Left ventricle myocardium inferior (tissue), 1 donor: Measurements from ENCODE around the gene LUC7L3. TPM values are rescaled to one million over a fixed set of nuclear protein-coding genes. Genes with fewer than 3 reads are reported as not detected.

ENCODE experiments used
- DNase-seq: peaks from one replicate; pipeline ENCODE4 v3.0.0-alpha.2; 2020
- H3K27ac ChIP-seq: fragments of 200-600 bp; replicated peaks from 2 replicates; pipeline ENCODE4 v1.8.0; 2021
- H3K27me3 ChIP-seq: fragments of 200-600 bp; 2 replicates; pipeline ENCODE4 v1.8.0; 2021; ENCODE audit warnings: low read depth
- H3K36me3 ChIP-seq: fragments of 200-600 bp; 2 replicates; pipeline ENCODE4 v1.8.0; 2021
- H3K4me1 ChIP-seq: fragments of 200-600 bp; 2 replicates; pipeline ENCODE4 v1.8.0; 2021
- H3K4me3 ChIP-seq: fragments of 200-600 bp; 2 replicates; pipeline ENCODE4 v1.8.0; 2021; ENCODE audit warnings: mild to moderate bottlenecking, moderate library complexity
- H3K9me3 ChIP-seq: fragments of 200-600 bp; replicated peaks from 2 replicates; pipeline ENCODE4 v1.8.0; 2021
- CTCF ChIP-seq: fragments of 200-600 bp; IDR thresholded peaks from 2 replicates; pipeline ENCODE4 v1.8.0; 2021; ENCODE audit warnings: antibody characterized with exemption, mild to moderate bottlenecking, borderline replicate concordance
- intact Hi-C: fragments of 100-400 bp; cut with micrococcal nuclease; formaldehyde crosslinking; loops from one replicate; pipeline ENCODE4 v1.11.0; 2022
- total RNA-seq: library from RNA; stranded (reverse); fragmentation: NEBNext Ultra II Directional; extraction: Animal tissue kit (Norgen Biotek cat#: 25700); gene quantifications from one replicate; pipeline ENCODE4 v1.2.1, GENCODE V29; 2021
- donor health status: DM: no; HTN: yes; CAD: no; lungs with severe emphysema.

LUC7L3 gene
- total RNA-seq, 1 donor from 2014 or later: 64.4 TPM

- no peaks in the 10 kb centered on the region for H3K27me3 ChIP-seq
- H3K4me1 ChIP-seq: peaks cover 8% of the 10 kb centered on the region
- DNase-seq: no peak
- intact Hi-C loops: no loop called here
- no peak overlapping the region for H3K4me3 ChIP-seq
- H3K9me3 ChIP-seq: no peaks in the 10 kb centered on the region
- no peak overlapping the region for H3K27ac ChIP-seq
- H3K36me3 ChIP-seq: peaks cover 100% of the 10 kb centered on the region
- no peak for TF ChIP-seq CTCF
Observed at GRCh38 chr17:50745631-50746030, 26.2 kb downstream of the LUC7L3 start.

GRCh38 chr17:50749245-50749644 is 29.8 kb downstream of the LUC7L3 start:
- peaks cover 100% of the 10 kb centered on the region for H3K36me3 ChIP-seq
- no peak for TF ChIP-seq CTCF
- intact Hi-C loops: no loop called here

GRCh38 chr17:50754521-50754920 is 35.1 kb downstream of the LUC7L3 start:
- Histone ChIP-seq H3K4me3 (no peak overlapping the region), H3K27ac (no peak overlapping the region), H3K36me3 (peaks cover 60% of the 10 kb centered on the region), H3K4me1 (peaks cover 6% of the 10 kb centered on the region), H3K27me3 (no peaks in the 10 kb centered on the region), H3K9me3 (no peaks in the 10 kb centered on the region)
- no peak for TF ChIP-seq CTCF
- intact Hi-C loops: no loop called here
- no peak for DNase-seq

More at GRCh38 chr17:50749245-50749644, 29.8 kb downstream of the LUC7L3 start:
- H3K4me1 ChIP-seq: peaks cover 8% of the 10 kb centered on the region
- H3K27ac ChIP-seq: no peak overlapping the region
- DNase-seq: no peak
- no peaks in the 10 kb centered on the region for H3K27me3 ChIP-seq
- no peak overlapping the region for H3K4me3 ChIP-seq
- no peaks in the 10 kb centered on the region for H3K9me3 ChIP-seq

- no peak overlapping the region for H3K4me3 ChIP-seq
- intact Hi-C loops: no loop called here
- H3K27ac ChIP-seq: no peak overlapping the region
- no peak for TF ChIP-seq CTCF
- peaks cover 10% of the 10 kb centered on the region for H3K4me1 ChIP-seq
- H3K36me3 ChIP-seq: peaks cover 20% of the 10 kb centered on the region
- H3K9me3 ChIP-seq: no peaks in the 10 kb centered on the region
- no peak for DNase-seq
- H3K27me3 ChIP-seq: no peaks in the 10 kb centered on the region
Observed at GRCh38 chr17:50758524-50758923, 39.1 kb downstream of the LUC7L3 start.

GRCh38 chr17:50758989-50759544 is 39.7 kb downstream of the LUC7L3 start:
- DNase-seq: no peak
- H3K4me1 ChIP-seq: peaks cover 15% of the 10 kb centered on the region
- no peak overlapping the region for H3K27ac ChIP-seq
- no peak for TF ChIP-seq CTCF
- no peak overlapping the region for H3K4me3 ChIP-seq
- no peaks in the 10 kb centered on the region for H3K9me3 ChIP-seq
- peaks cover 15% of the 10 kb centered on the region for H3K36me3 ChIP-seq
- H3K27me3 ChIP-seq: no peaks in the 10 kb centered on the region
- intact Hi-C loops: no loop called here

GRCh38 chr17:50762177-50762576 is 42.8 kb downstream of the LUC7L3 start:
- Histone ChIP-seq H3K27ac (no peak overlapping the region), H3K4me1 (peaks cover 35% of the 10 kb centered on the region), H3K36me3 (no peaks in the 10 kb centered on the region), H3K27me3 (no peaks in the 10 kb centered on the region), H3K4me3 (no peak overlapping the region), H3K9me3 (no peaks in the 10 kb centered on the region)
- intact Hi-C loops: no loop called here
- no peak for DNase-seq
- TF ChIP-seq CTCF: no peak
